ENCODE results near the gene NANP.
"Not testable (repeated sequence)": the region's sequence is repeated elsewhere in the genome, so short reads cannot be mapped to it uniquely, and the experiment has no call there.

The NANP gene

GRCh38 chr20:25605148-25605547 lies 18.7 kb downstream of the NANP start:
- no peak for DNase-seq

GRCh38 chr20:25604611-25605010 lies 19.2 kb downstream of the NANP start:
- DNase-seq: no peak

GRCh38 chr20:25602914-25603309 lies 20.9 kb downstream of the NANP start:
- DNase-seq: not testable (repeated sequence)

GRCh38 chr20:25602191-25602913 lies 21.5 kb downstream of the NANP start:
- not testable (repeated sequence) for DNase-seq

- DNase-seq: no peak
Observed at GRCh38 chr20:25601659-25602058, 22.2 kb downstream of the NANP start.

- DNase-seq: no peak
Observed at GRCh38 chr20:25600632-25601031, 23.2 kb downstream of the NANP start.

GRCh38 chr20:25592135-25592852 lies 31.5 kb downstream of the NANP start:
- no peak for DNase-seq

- not testable (repeated sequence) for DNase-seq
Observed at GRCh38 chr20:25590778-25591177, 33.0 kb downstream of the NANP start.

- DNase-seq: no peak
Observed at GRCh38 chr20:25588491-25588890, 35.3 kb downstream of the NANP start.

- no peak for DNase-seq
Observed at GRCh38 chr20:25587536-25587935, 36.3 kb downstream of the NANP start.

- no peak for DNase-seq
Observed at GRCh38 chr20:25586877-25587276, 36.9 kb downstream of the NANP start.

- DNase-seq: peak; percentile 33 to 37
Observed at GRCh38 chr20:25584905-25585704, 38.7 kb downstream of the NANP start, which contains the start of gene NINL. Gene NINL, minus strand, starts transcription at chr20:25585531. Its CDS starts 58,944 bp downstream, at chr20:25526587.

- not testable (repeated sequence) for DNase-seq
Observed at GRCh38 chr20:25583607-25584006, 40.2 kb downstream of the NANP start.

- no peak for DNase-seq
Observed at GRCh38 chr20:25580711-25581110, 43.1 kb downstream of the NANP start.

- no peak for DNase-seq
Observed at GRCh38 chr20:25579081-25579770, 44.6 kb downstream of the NANP start.

- DNase-seq: no peak
Observed at GRCh38 chr20:25576783-25577530, 46.9 kb downstream of the NANP start.

- DNase-seq: no peak
Observed at GRCh38 chr20:25574411-25574810, 49.4 kb downstream of the NANP start.

GRCh38 chr20:25573288-25574251 lies 50.2 kb downstream of the NANP start:
- no peak for DNase-seq

- DNase-seq: no peak
Observed at GRCh38 chr20:25571817-25572216, 52.0 kb downstream of the NANP start.

GRCh38 chr20:25571240-25571639 lies 52.6 kb downstream of the NANP start:
- DNase-seq: no peak

GRCh38 chr20:25570148-25570530 lies 53.7 kb downstream of the NANP start:
- no peak for DNase-seq

All from activated CD4-positive, alpha-beta T cell treated with anti-CD3 and anti-CD28 coated beads, Interleukin-2, amount 50 U/mL, for 4 hours (primary cell).